GM13977 (cell line): ENCODE results near the gene IPO13.

Experiments used
- DNase-seq: peaks from one replicate; pipeline ENCODE4 v3.0.0; 2012; ENCODE audit warnings: low spot score
- CTCF ChIP-seq: IDR thresholded peaks from 2 replicates; pipeline ENCODE4 v1.5.1; 2012; ENCODE audit warnings: mild to moderate bottlenecking, control low read depth; ENCODE audit not compliant: insufficient read depth; ENCODE audit errors: extremely low read depth, missing control alignments
- in situ Hi-C: fragments of 300-500 bp; cut with MboI; formaldehyde crosslinking; loops from one replicate; pipeline ENCODE4 v1.12.0; 2022; ENCODE audit warnings: low sequenced_read_pairs, low pct_unique_long_range_greater_than_20kb, mixed read lengths, inconsistent platforms; ENCODE audit not compliant: unreplicated experiment

IPO13 gene

GRCh38 chr1:43947874-43948437 is 1.2 kb downstream of the IPO13 start:
- TF ChIP-seq CTCF = no peak
- DNase-seq = no peak
- in situ Hi-C loops = loop anchor here (25.0 kb wide), 1 partner anchor 411 kb away; the partner anchor contains the start of gene PTPRF

- TF ChIP-seq CTCF = no peak
- in situ Hi-C loops = loop anchor here (25.0 kb wide), 1 partner anchor 412 kb away; the partner anchor contains the start of gene PTPRF
- DNase-seq = no peak
Observed at GRCh38 chr1:43949678-43950077, 2.9 kb downstream of the IPO13 start.

DNA sequence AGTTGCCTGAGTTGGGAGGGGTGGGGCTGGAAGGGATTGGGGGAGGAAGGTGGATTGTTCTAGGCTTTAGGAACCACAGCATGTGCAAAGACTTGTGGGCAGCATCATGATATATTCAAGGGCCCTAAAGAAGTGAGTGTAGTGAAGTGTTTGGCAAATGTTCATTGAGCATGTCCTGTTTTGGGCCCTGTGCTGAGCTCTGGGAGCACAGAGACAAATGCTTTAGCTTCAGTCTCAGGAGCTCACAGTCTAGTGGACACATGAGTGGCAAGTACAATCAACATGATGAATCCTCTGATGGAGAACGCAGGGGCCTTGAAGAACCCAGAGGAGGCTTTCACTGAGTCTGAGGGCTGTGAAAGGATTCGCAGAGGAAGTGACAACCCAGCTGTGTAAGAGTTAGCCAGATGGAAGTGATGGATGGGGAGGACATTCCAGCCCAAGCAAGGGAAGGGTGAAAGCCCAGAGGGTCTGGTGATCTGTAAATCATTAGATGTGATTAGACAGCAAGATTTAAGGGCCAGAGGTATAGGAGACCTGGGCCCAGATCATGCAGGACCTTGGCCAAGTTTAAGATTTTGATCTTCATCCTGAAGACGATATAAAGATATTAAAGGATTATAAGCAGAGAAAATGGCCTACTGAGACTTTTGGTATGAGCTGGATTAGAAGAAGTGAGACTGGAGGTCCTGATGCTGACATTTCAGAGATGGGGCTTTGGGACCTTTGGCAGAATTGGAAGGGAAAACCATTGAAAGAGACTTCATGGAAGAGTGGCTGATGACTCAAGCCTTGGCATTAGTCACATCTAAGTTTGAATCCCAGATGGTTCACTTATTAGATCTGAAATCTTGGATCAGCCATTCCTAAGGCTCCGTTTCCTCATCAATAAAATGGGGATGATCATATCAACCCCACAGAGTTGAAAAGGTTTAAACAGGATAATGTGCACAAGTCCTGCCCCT is 4.6 kb downstream of the IPO13 start:
- no peak for TF ChIP-seq CTCF
- in situ Hi-C loops = no loop called here
- DNase-seq = no peak

GRCh38 chr1:43952731-43953346 is 6.1 kb downstream of the IPO13 start:
- DNase-seq = no peak
- no peak for TF ChIP-seq CTCF
- in situ Hi-C loops = no loop called here

GRCh38 chr1:43953361-43953760 is 6.6 kb downstream of the IPO13 start:
- DNase-seq = no peak
- TF ChIP-seq CTCF = no peak
- in situ Hi-C loops = no loop called here

- TF ChIP-seq CTCF = no peak
- no peak for DNase-seq
- in situ Hi-C loops = no loop called here
Observed at GRCh38 chr1:43954036-43954435, 7.3 kb downstream of the IPO13 start.
